Parathyroid adenoma (tissue), 2 donors: Measurements from ENCODE around the gene F10.

Experiments used
- H2AFZ ChIP-seq: fragments of 300-600 bp; sonication (generic); one replicate; pipeline ENCODE4 v1.7.0; 2017; ENCODE audit warnings: antibody characterized with exemption, mild to moderate bottlenecking
- H3K27ac ChIP-seq: fragments of 300-600 bp; sonication (generic); one replicate; pipeline ENCODE4 v1.7.0; 2017
- H3K27me3 ChIP-seq: fragments of 300-600 bp; sonication (generic); one replicate; pipeline ENCODE4 v1.7.0; 2017; ENCODE audit warnings: low read length; ENCODE audit not compliant: control insufficient read depth, insufficient read depth
- H3K36me3 ChIP-seq: fragments of 300-600 bp; sonication (generic); one replicate; pipeline ENCODE4 v1.7.0; 2017; ENCODE audit warnings: low read length; ENCODE audit not compliant: control insufficient read depth, insufficient read depth
- H3K4me1 ChIP-seq: fragments of 300-600 bp; sonication (generic); one replicate; pipeline ENCODE4 v1.7.0; 2017; ENCODE audit warnings: control low read depth
- H3K4me2 ChIP-seq: fragments of 300-600 bp; sonication (generic); one replicate; pipeline ENCODE4 v1.7.0; 2017; ENCODE audit warnings: low read length
- H3K4me3 ChIP-seq: fragments of 300-600 bp; sonication (generic); one replicate; pipeline ENCODE4 v1.7.0; 2017; ENCODE audit warnings: low read depth, low read length
- H3K79me2 ChIP-seq: fragments of 300-600 bp; sonication (generic); one replicate; pipeline ENCODE4 v1.7.0; 2017; ENCODE audit warnings: control low read depth
- H3K9ac ChIP-seq: fragments of 300-600 bp; sonication (generic); one replicate; pipeline ENCODE4 v1.7.0; 2017; ENCODE audit warnings: mild to moderate bottlenecking
- H3K9me3 ChIP-seq: fragments of 300-600 bp; sonication (generic); one replicate; pipeline ENCODE4 v1.7.0; 2017; ENCODE audit warnings: low read length; ENCODE audit not compliant: control insufficient read depth
- TF ChIP-seq, protein P1 (sequence below): fragments of 300-600 bp; sonication (generic); IDR thresholded peaks from one replicate; pipeline ENCODE4 v1.7.0; 2017; ENCODE audit warnings: antibody characterized with exemption, mild to moderate bottlenecking
- donor health status: primary hyperparathyroidism.

F10 gene

GRCh38 chr13:113167575-113167974 is 45.0 kb downstream of the F10 start:
- H3K36me3 ChIP-seq: no peaks in the 10 kb centered on the region
- H3K4me3 ChIP-seq: no peak overlapping the region
- TF ChIP-seq, protein P1, sequence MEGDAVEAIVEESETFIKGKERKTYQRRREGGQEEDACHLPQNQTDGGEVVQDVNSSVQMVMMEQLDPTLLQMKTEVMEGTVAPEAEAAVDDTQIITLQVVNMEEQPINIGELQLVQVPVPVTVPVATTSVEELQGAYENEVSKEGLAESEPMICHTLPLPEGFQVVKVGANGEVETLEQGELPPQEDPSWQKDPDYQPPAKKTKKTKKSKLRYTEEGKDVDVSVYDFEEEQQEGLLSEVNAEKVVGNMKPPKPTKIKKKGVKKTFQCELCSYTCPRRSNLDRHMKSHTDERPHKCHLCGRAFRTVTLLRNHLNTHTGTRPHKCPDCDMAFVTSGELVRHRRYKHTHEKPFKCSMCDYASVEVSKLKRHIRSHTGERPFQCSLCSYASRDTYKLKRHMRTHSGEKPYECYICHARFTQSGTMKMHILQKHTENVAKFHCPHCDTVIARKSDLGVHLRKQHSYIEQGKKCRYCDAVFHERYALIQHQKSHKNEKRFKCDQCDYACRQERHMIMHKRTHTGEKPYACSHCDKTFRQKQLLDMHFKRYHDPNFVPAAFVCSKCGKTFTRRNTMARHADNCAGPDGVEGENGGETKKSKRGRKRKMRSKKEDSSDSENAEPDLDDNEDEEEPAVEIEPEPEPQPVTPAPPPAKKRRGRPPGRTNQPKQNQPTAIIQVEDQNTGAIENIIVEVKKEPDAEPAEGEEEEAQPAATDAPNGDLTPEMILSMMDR: no peak

DNA sequence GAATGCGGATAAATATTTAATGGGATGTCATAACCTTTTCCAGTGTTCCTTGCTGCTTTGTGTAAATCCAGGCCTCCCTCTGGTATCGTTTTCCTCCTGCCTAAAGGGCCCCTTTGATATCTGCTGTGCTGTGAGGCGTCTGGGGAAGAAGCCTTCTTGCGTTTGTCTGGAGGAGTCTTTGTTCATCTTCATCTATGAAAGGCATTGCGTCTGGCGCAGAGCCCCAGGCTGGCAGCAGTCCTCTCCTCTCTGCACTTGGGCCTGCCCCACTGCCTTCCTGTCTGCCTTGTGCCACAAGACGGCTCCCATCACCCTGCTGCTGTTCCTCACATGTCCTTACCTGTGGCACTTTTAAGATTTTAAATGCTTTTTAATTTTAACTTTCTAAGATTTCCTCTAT is 45.6 kb downstream of the F10 start:
- TF ChIP-seq, protein P1: no peak
- H3K4me1 ChIP-seq: no peaks in the 10 kb centered on the region
- H3K27ac ChIP-seq: no peak overlapping the region
- H3K4me3 ChIP-seq: no peak overlapping the region
- H3K4me2 ChIP-seq: no peak overlapping the region
- no peaks in the 10 kb centered on the region for H3K36me3 ChIP-seq
- no peaks in the 10 kb centered on the region for H3K27me3 ChIP-seq
- no peak overlapping the region for H3K9ac ChIP-seq
- H3K9me3 ChIP-seq: no peaks in the 10 kb centered on the region
- H2AFZ ChIP-seq: no peak overlapping the region
- no peaks in the 10 kb centered on the region for H3K79me2 ChIP-seq

More at GRCh38 chr13:113167575-113167974, 45.0 kb downstream of the F10 start:
- Histone ChIP-seq H3K9me3 (no peaks in the 10 kb centered on the region), H2AFZ (no peak overlapping the region), H3K27ac (no peak overlapping the region), H3K9ac (no peak overlapping the region), H3K4me1 (no peaks in the 10 kb centered on the region), H3K27me3 (no peaks in the 10 kb centered on the region), H3K4me2 (no peak overlapping the region), H3K79me2 (no peaks in the 10 kb centered on the region)

GRCh38 chr13:113169277-113170272 is 47.0 kb downstream of the F10 start:
- H3K4me3 ChIP-seq: no peak overlapping the region
- H3K9ac ChIP-seq: no peak overlapping the region
- H3K27ac ChIP-seq: no peak overlapping the region
- H3K27me3 ChIP-seq: no peaks in the 10 kb centered on the region
- no peaks in the 10 kb centered on the region for H3K36me3 ChIP-seq
- H3K4me1 ChIP-seq: no peaks in the 10 kb centered on the region
- no peak overlapping the region for H3K4me2 ChIP-seq
- H3K79me2 ChIP-seq: no peaks in the 10 kb centered on the region
- H2AFZ ChIP-seq: no peak overlapping the region
- no peaks in the 10 kb centered on the region for H3K9me3 ChIP-seq
- TF ChIP-seq, protein P1: no peak

DNA sequence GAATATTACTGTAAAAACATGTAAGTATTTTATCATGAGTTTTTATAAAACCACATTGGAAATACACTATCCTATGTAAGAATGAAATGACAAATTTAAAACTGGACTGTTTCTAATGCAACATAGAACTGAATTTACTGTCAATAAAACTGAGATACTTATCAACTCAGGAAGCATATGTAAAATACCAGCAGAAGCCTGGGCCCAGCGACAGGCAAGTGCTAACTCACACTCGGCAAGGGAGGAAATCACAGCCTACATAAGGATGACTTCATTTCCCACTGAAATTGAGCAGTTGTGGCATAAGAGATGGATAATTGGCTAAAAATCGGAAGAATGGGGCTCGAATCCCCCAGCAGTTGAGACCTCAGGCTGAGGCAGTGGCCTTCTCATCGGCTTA is 47.9 kb downstream of the F10 start:
- H3K79me2 ChIP-seq: no peaks in the 10 kb centered on the region
- TF ChIP-seq, protein P1: no peak
- H3K4me1 ChIP-seq: no peaks in the 10 kb centered on the region
- no peaks in the 10 kb centered on the region for H3K9me3 ChIP-seq
- no peak overlapping the region for H3K4me3 ChIP-seq
- no peaks in the 10 kb centered on the region for H3K27me3 ChIP-seq
- no peak overlapping the region for H3K27ac ChIP-seq
- H3K4me2 ChIP-seq: no peak overlapping the region
- H3K36me3 ChIP-seq: no peaks in the 10 kb centered on the region
- no peak overlapping the region for H3K9ac ChIP-seq
- no peak overlapping the region for H2AFZ ChIP-seq
